K562 (cell line): ENCODE results near the gene NR1H2. TPM values are rescaled to one million over a fixed set of nuclear protein-coding genes. Genes with fewer than 3 reads are reported as not detected.

Experiments
- CCNT2 ChIP-seq: IDR thresholded peaks from 2 replicates; pipeline ENCODE4 v1.6.1; 2011; ENCODE audit warnings: borderline replicate concordance, low read depth, mild to moderate bottlenecking, moderate library complexity, mixed read lengths, low read length; ENCODE audit not compliant: insufficient read length; ENCODE audit errors: extremely low read depth
- CEBPG ChIP-seq, 3 experiments: fragments of 200-800 bp in 1 of 3; sonication (Bioruptor generic) in 1 of 3; sonication (generic) in 1 of 3; formaldehyde crosslinking in 1 of 3; IDR thresholded peaks in 2 of 3; conservative IDR thresholded peaks in 1 of 3; 2 replicates each; pipeline versions ENCODE4 v1.6.1 to v1.8.0; 2016 to 2022; ENCODE audit warnings: missing compliant biosample characterization in 2 of 3, missing genetic modification characterization in 2 of 3, mild to moderate bottlenecking in 1 of 3, missing genetic modification reagents in 1 of 3
- GABPB1 ChIP-seq: sonication (generic); formaldehyde crosslinking; IDR thresholded peaks from 2 replicates; pipeline ENCODE4 v1.8.0; 2022; ENCODE audit warnings: mild to moderate bottlenecking, missing genetic modification reagents
- HMGN3 ChIP-seq: IDR thresholded peaks from 2 replicates; pipeline ENCODE4 v1.6.1; 2011; ENCODE audit warnings: borderline replicate concordance, low read depth, mild to moderate bottlenecking, mixed read lengths, low read length; ENCODE audit not compliant: insufficient read length; ENCODE audit errors: extremely low read depth
- HNRNPL ChIP-seq: fragments of 200-400 bp; formaldehyde crosslinking; IDR thresholded peaks from 2 replicates; pipeline ENCODE4 v1.6.1; 2017; ENCODE audit warnings: low read depth, mild to moderate bottlenecking, low read length
- NCOA4 ChIP-seq: fragments of 450-650 bp; IDR thresholded peaks from 2 replicates; pipeline ENCODE4 v1.6.1; 2018; ENCODE audit warnings: mild to moderate bottlenecking; ENCODE audit not compliant: partially characterized antibody
- NR2F6 ChIP-seq: fragments of 450-650 bp; formaldehyde crosslinking; IDR thresholded peaks from 2 replicates; pipeline ENCODE4 v1.4.0; 2020; ENCODE audit warnings: mild to moderate bottlenecking
- RAD51 ChIP-seq: fragments of 450-650 bp; IDR thresholded peaks from 2 replicates; pipeline ENCODE4 v1.7.1; 2016; ENCODE audit warnings: low read depth, mild to moderate bottlenecking, borderline replicate concordance
- SMAD4 ChIP-seq: fragments of 250-450 bp; sonication (Bioruptor Pico); conservative IDR thresholded peaks from 2 replicates; pipeline ENCODE4 v1.8.0; 2021; ENCODE audit warnings: inconsistent platforms, mild to moderate bottlenecking, moderate library complexity
- polyA plus RNA-seq, 8 experiments: library from polyadenylated mRNA; depleted of rRNA in 4 of 8; stranded (reverse) in 5 of 8; unstranded in 3 of 8; fragments of >200 nt; fragmentation: Nextera tagmentation in 2 of 8; fragmentation: Illumina TruSeq in 1 of 8; extraction: Ambion mirVana in 2 of 8; extraction: Trizol in 1 of 8; gene quantifications; 2 replicates each; pipeline versions ENCODE4 v1.2.1 to v1.2.3, GENCODE V29; 2011 to 2014; ENCODE audit warnings: inconsistent platforms in 1 of 8, missing spikeins in 1 of 8
- total RNA-seq, 7 experiments: library from RNA; depleted of rRNA in 6 of 7; stranded (reverse); fragments of >200 nt in 6 of 7; fragmentation: Illumina TruSeq in 2 of 7; extraction: Trizol in 2 of 7; gene quantifications; 2 replicates each; pipeline versions ENCODE4 v1.2.1 to v1.2.3, GENCODE V29; 2011 to 2021; ENCODE audit warnings: low replicate concordance in 1 of 7
- TF ChIP-seq, protein P1 (sequence below): fragments of 450-650 bp; IDR thresholded peaks from 2 replicates; pipeline ENCODE4 v1.6.1; 2016; ENCODE audit warnings: low read depth
- TF ChIP-seq, protein P2 (sequence below): sonication (generic); formaldehyde crosslinking; IDR thresholded peaks from 2 replicates; pipeline ENCODE4 v1.8.1; 2023; ENCODE audit warnings: mild to moderate bottlenecking, missing genetic modification reagents
- TF ChIP-seq, protein P3 (sequence below): fragments of 250-450 bp; sonication (Bioruptor Pico); IDR thresholded peaks from 2 replicates; pipeline ENCODE4 v1.9.0; 2021; ENCODE audit warnings: mild to moderate bottlenecking, inconsistent platforms

The NR1H2 gene
- total and polyA plus RNA-seq, 9 of the 15 experiments (the other 6 are each of a cell fraction or from before 2014, with no cell fraction given) = 0.11 to 73.8 (median 24.0) TPM

DNA sequence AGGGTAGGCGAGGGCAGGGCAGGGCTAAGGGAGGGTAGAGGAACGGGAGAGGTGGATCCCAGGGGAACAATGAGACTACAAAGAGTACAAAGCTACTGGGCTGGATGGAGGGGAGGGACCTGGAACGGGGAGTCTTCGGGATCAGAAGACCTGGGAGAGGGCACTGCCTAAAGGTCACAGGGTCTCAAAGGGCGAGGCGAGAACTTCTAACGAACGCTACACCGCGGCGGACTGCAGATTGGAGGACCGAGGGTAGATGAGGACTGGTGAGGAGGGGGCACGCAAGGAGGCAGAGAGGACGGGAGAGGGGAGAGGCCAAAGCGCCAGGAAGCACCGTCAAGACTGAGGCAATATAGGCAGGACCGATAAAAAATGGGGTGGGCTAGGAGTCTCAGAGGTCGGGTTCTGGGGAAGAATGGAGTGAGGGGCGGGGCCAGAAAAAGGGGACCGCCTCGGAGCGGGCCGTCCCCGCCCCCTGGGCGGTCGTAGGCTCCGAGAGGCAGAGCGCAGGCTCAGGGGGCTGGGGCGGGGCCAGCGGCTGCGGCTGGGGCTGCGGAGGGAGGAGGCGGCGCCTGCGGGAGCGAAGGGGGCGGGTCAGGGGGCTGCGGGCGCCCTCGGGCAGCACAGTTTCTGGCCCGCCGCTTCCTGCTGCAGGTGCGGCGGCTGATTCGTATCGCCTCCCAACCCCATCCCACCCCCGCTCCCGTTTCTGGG, 45.7 kb upstream of the NR1H2 start (continued):
- TF ChIP-seq, protein P1, sequence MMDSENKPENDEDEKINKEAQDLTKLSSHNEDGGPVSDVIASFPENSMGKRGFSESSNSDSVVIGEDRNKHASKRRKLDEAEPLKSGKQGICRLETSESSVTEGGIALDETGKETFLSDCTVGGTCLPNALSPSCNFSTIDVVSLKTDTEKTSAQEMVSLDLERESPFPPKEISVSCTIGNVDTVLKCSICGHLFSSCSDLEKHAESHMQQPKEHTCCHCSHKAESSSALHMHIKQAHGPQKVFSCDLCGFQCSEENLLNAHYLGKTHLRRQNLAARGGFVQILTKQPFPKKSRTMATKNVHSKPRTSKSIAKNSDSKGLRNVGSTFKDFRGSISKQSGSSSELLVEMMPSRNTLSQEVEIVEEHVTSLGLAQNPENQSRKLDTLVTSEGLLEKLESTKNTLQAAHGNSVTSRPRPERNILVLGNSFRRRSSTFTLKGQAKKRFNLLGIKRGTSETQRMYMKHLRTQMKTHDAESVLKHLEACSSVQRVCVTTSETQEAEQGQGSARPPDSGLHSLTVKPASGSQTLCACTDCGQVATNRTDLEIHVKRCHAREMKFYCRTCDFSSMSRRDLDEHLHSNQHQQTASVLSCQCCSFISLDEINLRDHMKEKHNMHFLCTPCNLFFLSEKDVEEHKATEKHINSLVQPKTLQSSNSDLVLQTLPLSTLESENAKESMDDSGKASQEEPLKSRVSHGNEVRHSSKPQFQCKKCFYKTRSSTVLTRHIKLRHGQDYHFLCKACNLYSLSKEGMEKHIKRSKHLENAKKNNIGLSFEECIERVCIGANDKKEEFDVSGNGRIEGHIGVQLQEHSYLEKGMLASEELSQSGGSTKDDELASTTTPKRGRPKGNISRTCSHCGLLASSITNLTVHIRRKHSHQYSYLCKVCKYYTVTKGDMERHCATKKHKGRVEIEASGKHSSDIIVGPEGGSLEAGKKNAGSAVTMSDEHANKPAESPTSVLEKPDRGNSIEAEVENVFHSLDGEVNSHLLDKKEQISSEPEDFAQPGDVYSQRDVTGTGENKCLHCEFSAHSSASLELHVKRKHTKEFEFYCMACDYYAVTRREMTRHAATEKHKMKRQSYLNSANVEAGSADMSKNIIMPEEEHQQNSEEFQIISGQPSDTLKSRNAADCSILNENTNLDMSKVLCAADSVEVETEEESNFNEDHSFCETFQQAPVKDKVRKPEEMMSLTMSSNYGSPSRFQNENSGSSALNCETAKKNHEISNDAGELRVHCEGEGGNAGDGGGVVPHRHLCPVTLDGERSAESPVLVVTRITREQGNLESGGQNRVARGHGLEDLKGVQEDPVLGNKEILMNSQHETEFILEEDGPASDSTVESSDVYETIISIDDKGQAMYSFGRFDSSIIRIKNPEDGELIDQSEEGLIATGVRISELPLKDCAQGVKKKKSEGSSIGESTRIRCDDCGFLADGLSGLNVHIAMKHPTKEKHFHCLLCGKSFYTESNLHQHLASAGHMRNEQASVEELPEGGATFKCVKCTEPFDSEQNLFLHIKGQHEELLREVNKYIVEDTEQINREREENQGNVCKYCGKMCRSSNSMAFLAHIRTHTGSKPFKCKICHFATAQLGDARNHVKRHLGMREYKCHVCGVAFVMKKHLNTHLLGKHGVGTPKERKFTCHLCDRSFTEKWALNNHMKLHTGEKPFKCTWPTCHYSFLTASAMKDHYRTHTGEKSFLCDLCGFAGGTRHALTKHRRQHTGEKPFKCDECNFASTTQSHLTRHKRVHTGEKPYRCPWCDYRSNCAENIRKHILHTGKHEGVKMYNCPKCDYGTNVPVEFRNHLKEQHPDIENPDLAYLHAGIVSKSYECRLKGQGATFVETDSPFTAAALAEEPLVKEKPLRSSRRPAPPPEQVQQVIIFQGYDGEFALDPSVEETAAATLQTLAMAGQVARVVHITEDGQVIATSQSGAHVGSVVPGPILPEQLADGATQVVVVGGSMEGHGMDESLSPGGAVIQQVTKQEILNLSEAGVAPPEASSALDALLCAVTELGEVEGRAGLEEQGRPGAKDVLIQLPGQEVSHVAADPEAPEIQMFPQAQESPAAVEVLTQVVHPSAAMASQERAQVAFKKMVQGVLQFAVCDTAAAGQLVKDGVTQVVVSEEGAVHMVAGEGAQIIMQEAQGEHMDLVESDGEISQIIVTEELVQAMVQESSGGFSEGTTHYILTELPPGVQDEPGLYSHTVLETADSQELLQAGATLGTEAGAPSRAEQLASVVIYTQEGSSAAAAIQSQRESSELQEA = peak; percentile 61; the same call in 1 of the 2 replicates
- TF ChIP-seq RAD51 (no peak), SMAD4 (CRISPR knock-in tag) (no peak), CEBPG (CRISPR knock-in tag; IDR thresholded peaks at IDR 0.05) (peak; percentile 52; the same call in 1 of the 2 replicates), CEBPG (tag; conservative IDR thresholded peaks at IDR 0.05 in 1 of 2, IDR thresholded peaks at IDR 0.05 in 1 of 2) (no peak), HMGN3 (peak; percentile 74), NR2F6 (CRISPR knock-in tag) (no peak), HNRNPL (no peak), NCOA4 (no peak), GABPB1 (CRISPR knock-in tag) (peak; percentile 59; the same call in 1 of the 2 replicates), CCNT2 (peak; percentile 88)
- TF ChIP-seq, protein P2, sequence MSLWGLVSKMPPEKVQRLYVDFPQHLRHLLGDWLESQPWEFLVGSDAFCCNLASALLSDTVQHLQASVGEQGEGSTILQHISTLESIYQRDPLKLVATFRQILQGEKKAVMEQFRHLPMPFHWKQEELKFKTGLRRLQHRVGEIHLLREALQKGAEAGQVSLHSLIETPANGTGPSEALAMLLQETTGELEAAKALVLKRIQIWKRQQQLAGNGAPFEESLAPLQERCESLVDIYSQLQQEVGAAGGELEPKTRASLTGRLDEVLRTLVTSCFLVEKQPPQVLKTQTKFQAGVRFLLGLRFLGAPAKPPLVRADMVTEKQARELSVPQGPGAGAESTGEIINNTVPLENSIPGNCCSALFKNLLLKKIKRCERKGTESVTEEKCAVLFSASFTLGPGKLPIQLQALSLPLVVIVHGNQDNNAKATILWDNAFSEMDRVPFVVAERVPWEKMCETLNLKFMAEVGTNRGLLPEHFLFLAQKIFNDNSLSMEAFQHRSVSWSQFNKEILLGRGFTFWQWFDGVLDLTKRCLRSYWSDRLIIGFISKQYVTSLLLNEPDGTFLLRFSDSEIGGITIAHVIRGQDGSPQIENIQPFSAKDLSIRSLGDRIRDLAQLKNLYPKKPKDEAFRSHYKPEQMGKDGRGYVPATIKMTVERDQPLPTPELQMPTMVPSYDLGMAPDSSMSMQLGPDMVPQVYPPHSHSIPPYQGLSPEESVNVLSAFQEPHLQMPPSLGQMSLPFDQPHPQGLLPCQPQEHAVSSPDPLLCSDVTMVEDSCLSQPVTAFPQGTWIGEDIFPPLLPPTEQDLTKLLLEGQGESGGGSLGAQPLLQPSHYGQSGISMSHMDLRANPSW (CRISPR knock-in tag) = no peak
- TF ChIP-seq, protein P3, sequence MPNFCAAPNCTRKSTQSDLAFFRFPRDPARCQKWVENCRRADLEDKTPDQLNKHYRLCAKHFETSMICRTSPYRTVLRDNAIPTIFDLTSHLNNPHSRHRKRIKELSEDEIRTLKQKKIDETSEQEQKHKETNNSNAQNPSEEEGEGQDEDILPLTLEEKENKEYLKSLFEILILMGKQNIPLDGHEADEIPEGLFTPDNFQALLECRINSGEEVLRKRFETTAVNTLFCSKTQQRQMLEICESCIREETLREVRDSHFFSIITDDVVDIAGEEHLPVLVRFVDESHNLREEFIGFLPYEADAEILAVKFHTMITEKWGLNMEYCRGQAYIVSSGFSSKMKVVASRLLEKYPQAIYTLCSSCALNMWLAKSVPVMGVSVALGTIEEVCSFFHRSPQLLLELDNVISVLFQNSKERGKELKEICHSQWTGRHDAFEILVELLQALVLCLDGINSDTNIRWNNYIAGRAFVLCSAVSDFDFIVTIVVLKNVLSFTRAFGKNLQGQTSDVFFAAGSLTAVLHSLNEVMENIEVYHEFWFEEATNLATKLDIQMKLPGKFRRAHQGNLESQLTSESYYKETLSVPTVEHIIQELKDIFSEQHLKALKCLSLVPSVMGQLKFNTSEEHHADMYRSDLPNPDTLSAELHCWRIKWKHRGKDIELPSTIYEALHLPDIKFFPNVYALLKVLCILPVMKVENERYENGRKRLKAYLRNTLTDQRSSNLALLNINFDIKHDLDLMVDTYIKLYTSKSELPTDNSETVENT (CRISPR knock-in tag) = no peak
